Body of pancreas (tissue), 4 donors: ENCODE results near the gene C6orf62.

Experiments used
- POLR2A ChIP-seq, 3 donors: fragments of 450-650 bp; IDR thresholded peaks; one replicate each; pipeline ENCODE4 v1.6.1; 2016; ENCODE audit warnings: antibody characterized with exemption in 3 of 3, mild to moderate bottlenecking in 2 of 3
- TF ChIP-seq, protein P1 (sequence below), 7 experiments: fragments of 450-650 bp in 4 of 7; fragments of 200-600 bp in 3 of 7; sonication (generic) in 3 of 7; IDR thresholded peaks; one replicate each; pipeline ENCODE4 v1.5.1; 2016 to 2019; ENCODE audit warnings: antibody characterized with exemption in 7 of 7

DNA sequence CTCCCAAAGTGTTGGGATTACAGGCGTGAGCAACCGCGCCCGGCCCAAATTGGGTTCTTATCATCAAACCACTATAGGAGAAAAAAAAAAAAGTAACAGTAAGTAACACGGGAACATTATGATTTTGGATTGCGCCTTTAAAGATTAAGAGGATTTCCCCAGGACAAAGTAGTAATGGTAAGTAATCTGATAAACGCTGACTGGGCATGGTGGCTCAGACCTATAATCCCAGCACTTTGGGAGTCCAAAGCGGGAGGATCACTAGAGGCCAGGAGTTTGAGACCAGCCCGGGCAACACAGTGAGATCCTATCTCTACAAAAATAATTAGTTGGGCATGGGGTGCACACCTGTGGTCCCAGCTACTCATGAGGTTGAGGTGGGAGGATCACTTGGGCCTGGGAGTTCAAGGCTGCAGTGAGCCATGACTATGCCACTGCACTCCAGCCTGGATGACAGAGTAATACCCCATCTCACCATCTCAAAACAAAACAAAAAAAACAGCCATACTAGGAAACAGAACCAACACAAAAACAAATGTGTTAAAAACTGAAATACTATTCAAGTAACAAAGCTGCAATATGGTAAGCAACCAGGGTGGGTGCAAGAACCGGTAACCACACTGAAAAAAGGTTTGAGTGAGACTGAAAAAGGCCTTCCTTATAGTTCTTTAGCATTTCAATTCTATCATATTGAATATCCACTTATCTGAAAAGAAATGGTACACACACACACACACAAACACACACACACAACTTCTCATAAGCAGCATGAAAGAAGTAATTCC lies 8.2 kb downstream of the C6orf62 start:
- TF ChIP-seq, protein P1, sequence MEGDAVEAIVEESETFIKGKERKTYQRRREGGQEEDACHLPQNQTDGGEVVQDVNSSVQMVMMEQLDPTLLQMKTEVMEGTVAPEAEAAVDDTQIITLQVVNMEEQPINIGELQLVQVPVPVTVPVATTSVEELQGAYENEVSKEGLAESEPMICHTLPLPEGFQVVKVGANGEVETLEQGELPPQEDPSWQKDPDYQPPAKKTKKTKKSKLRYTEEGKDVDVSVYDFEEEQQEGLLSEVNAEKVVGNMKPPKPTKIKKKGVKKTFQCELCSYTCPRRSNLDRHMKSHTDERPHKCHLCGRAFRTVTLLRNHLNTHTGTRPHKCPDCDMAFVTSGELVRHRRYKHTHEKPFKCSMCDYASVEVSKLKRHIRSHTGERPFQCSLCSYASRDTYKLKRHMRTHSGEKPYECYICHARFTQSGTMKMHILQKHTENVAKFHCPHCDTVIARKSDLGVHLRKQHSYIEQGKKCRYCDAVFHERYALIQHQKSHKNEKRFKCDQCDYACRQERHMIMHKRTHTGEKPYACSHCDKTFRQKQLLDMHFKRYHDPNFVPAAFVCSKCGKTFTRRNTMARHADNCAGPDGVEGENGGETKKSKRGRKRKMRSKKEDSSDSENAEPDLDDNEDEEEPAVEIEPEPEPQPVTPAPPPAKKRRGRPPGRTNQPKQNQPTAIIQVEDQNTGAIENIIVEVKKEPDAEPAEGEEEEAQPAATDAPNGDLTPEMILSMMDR (IDR thresholded peaks at IDR 0.05) = no peak
- no peak for TF ChIP-seq POLR2A (IDR thresholded peaks at IDR 0.05)
